Measurements from ENCODE around the gene GRID1. TPM values are rescaled to one million over a fixed set of nuclear protein-coding genes. Genes with fewer than 3 reads are reported as not detected.

Gene GRID1
- total and polyA plus RNA-seq, 10 of the 15 experiments (the other 5 are each of a cell fraction or from before 2014, with no cell fraction given) = 0.04 to 0.62 (median 0.08) TPM; not detected in 5

DNA sequence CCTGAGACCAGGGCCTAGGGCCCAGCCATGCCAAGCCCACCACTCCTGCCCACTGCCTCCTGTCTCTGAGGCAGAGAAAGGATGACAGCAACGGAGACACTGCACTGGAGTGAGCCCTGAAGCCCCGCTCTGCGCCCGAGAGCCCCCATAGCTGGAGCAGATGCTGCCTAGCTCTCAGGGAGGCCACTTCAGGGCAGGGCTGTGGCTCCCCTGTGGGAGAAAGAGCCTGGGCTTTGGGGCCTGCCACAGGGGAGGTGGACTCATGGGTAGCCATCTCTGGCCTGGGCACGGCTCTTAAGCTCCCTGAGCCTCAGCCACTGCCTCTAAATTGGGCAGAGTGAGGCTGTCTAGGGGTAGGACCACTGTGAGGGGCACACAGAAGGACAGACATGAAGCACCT lies 214.2 kb downstream of the GRID1 start:
- Histone ChIP-seq H3K4me3 (no peak overlapping the region), H4K20me1 (ENCODE audit: control insufficient read depth, insufficient read depth) (no peaks in the 10 kb centered on the region), H3K36me3 (ENCODE audit: control insufficient read depth in 2 of 2, insufficient read depth in 2 of 2, low read length in 1 of 2) (no peaks in the 10 kb centered on the region), H3K79me2 (ENCODE audit: control insufficient read depth, insufficient read depth, low read length) (no peaks in the 10 kb centered on the region), H3K4me1 (ENCODE audit: control insufficient read depth, insufficient read depth, low read length) (no peaks in the 10 kb centered on the region), H3K9me3 (replicated peaks; ENCODE audit: control insufficient read depth, insufficient read depth, low read length) (no peaks in the 10 kb centered on the region), H3K27ac (ENCODE audit: control insufficient read depth, insufficient read depth) (no peak overlapping the region), H3K27me3 (replicated peaks in 1 of 2; ENCODE audit: control insufficient read depth in 2 of 2, insufficient read depth in 2 of 2, low read length in 1 of 2) (peaks cover 0 to 4% of the 10 kb centered on the region in 2 experiments; a peak in 2 of 4 replicates), H3K4me2 (ENCODE audit: control insufficient read depth, insufficient read depth) (no peak overlapping the region), H3K9ac (ENCODE audit: control insufficient read depth, insufficient read depth, low read length) (no peak overlapping the region), H2AFZ (ENCODE audit: control insufficient read depth, low read depth, low read length) (no peak overlapping the region)
- WGBS (ENCODE audit: insufficient coverage, insufficient replicate concordance, low lambda C conversion rate, missing lambda C conversion rate) = 42% methylated on average over 5 of the region's 5 CpGs
- intact Hi-C loops (cut with micrococcal nuclease; ENCODE audit: unreplicated experiment) (no loop called here), in situ Hi-C loops (cut with MboI) (no loop called here)
- SMC1A ChIA-PET (ENCODE audit: uncharacterized antibody, unreplicated experiment) = no interaction called here
- DNase-seq (ENCODE audit: low read depth, low spot score) = no peak
- no peak for ATAC-seq
- POLR2A ChIA-PET = no interaction called here
- CTCF ChIA-PET = no interaction called here
- BruUV-seq (replicated peaks) = no TSS peak
- RAD21 ChIA-PET (ENCODE audit: unreplicated experiment) = no interaction called here
- no peak for FAIRE-seq
- TF ChIP-seq, protein P1, sequence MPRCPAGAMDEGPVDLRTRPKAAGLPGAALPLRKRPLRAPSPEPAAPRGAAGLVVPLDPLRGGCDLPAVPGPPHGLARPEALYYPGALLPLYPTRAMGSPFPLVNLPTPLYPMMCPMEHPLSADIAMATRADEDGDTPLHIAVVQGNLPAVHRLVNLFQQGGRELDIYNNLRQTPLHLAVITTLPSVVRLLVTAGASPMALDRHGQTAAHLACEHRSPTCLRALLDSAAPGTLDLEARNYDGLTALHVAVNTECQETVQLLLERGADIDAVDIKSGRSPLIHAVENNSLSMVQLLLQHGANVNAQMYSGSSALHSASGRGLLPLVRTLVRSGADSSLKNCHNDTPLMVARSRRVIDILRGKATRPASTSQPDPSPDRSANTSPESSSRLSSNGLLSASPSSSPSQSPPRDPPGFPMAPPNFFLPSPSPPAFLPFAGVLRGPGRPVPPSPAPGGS (IDR thresholded peaks at IDR 0.05; ENCODE audit: borderline replicate concordance, insufficient read depth, low read depth, low read length, poor library complexity, severe bottlenecking) = no peak
- TF ChIP-seq TARDBP (IDR thresholded peaks at IDR 0.05; ENCODE audit: borderline replicate concordance) (no peak), SP1 (IDR thresholded peaks at IDR 0.05; ENCODE audit: low read depth, low read length) (no peak), SMC3 (IDR thresholded peaks at IDR 0.05; ENCODE audit: borderline replicate concordance, low read length) (no peak), ESRRA (IDR thresholded peaks at IDR 0.05; ENCODE audit: low read length) (no peak), RUNX3 (IDR thresholded peaks at IDR 0.05; ENCODE audit: low read length) (no peak), ZBED1 (IDR thresholded peaks at IDR 0.05; ENCODE audit: borderline replicate concordance) (no peak), NBN (IDR thresholded peaks at IDR 0.05) (no peak), BCLAF1 (IDR thresholded peaks at IDR 0.05) (no peak), BCL11A (IDR thresholded peaks at IDR 0.05; ENCODE audit: low read depth, low read length) (no peak), ZZZ3 (IDR thresholded peaks at IDR 0.05; ENCODE audit: control insufficient read depth, insufficient read length, low read depth) (no peak), TCF3 (IDR thresholded peaks at IDR 0.05; ENCODE audit: borderline replicate concordance, insufficient read depth, low read depth, low read length) (no peak), PML (IDR thresholded peaks at IDR 0.05; ENCODE audit: low read length) (no peak), IKZF1 (conservative IDR thresholded peaks at IDR 0.05) (no peak), NR2F1 (conservative IDR thresholded peaks at IDR 0.05) (no peak), HDAC6 (IDR thresholded peaks at IDR 0.05; ENCODE audit: unreplicated experiment) (no peak), MTA2 (IDR thresholded peaks at IDR 0.05; ENCODE audit: low read depth) (no peak), PBX3 (IDR thresholded peaks at IDR 0.05; ENCODE audit: insufficient replicate concordance, low read depth, low read length) (no peak), NR2C1 (IDR thresholded peaks at IDR 0.05) (no peak), YBX1 (IDR thresholded peaks at IDR 0.05) (no peak)
